Activated T-cell treated with anti-CD3 and anti-CD28 coated beads for 24 hours (primary cell): Measurements from ENCODE around the gene ABCE1.

Source experiments
- DNase-seq: peaks from one replicate; pipeline ENCODE4 v3.0.0-alpha.2; 2020; ENCODE audit warnings: low read depth

The ABCE1 gene

GRCh38 chr4:145097821-145098674 lies at the start of gene ABCE1, which contains the start of gene ANAPC10:
Gene ABCE1 (plus strand): TSS chr4:145098311. CDS start chr4:145104413, 6,102 bp downstream.
Gene ANAPC10 (minus strand): TSS chr4:145098196. CDS start chr4:145096099, 2,097 bp downstream.
- DNase-seq = peak; percentile 94

DNA sequence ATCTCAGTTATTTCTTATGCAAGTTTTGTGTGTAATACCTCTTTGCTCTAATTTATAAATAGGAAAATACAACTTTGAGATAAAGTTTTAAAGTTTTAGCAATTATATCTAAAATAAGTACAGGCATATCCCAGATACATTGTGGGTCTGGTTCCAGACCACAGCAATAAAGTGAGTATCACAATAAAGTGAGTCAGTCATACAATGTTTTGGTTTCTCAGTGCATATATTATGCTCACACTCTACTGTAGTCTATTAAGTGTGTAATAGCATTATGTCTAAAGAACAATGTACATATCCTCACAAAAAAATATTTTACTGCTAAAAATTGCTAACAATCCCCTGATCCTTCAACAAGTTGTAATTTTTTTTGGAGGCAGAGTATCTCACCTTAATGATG lies 49.3 kb upstream of the ABCE1 start:
- DNase-seq = no peak

GRCh38 chr4:145049241-145049640 lies 48.9 kb upstream of the ABCE1 start:
- DNase-seq = no peak

DNA sequence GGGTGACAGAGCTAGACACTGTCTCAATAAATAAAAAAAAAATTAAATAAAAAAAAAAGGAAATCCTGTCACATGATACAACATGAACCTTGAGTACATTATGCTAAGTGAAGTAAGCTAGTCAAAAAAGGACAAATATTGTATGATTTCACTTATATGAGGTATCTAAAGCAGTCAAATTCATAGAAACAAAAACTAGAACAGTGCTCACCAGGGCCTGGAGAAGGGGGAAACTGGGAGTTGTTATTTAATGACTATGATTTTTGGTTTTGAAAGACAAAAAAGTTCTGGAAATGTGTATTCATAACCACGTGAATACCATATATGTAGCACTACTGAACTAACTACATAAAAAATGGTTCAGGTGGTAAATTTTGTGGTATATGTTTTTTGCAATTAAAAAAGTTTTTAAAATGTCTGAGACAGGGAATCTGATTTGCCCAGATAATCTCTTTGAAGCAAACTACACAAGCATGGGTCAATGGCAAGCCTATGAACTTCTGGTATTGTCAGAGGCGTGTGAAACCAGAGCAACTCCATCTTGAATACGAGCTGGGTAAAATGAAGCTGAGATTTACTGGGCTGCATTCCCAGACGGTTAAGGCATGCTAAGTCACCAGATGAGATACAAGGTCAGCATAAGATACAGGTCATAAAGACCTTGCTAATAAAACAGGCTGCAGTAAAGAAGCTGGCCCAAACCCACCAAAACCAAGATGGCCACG lies 42.4 kb upstream of the ABCE1 start:
- no peak for DNase-seq

DNA sequence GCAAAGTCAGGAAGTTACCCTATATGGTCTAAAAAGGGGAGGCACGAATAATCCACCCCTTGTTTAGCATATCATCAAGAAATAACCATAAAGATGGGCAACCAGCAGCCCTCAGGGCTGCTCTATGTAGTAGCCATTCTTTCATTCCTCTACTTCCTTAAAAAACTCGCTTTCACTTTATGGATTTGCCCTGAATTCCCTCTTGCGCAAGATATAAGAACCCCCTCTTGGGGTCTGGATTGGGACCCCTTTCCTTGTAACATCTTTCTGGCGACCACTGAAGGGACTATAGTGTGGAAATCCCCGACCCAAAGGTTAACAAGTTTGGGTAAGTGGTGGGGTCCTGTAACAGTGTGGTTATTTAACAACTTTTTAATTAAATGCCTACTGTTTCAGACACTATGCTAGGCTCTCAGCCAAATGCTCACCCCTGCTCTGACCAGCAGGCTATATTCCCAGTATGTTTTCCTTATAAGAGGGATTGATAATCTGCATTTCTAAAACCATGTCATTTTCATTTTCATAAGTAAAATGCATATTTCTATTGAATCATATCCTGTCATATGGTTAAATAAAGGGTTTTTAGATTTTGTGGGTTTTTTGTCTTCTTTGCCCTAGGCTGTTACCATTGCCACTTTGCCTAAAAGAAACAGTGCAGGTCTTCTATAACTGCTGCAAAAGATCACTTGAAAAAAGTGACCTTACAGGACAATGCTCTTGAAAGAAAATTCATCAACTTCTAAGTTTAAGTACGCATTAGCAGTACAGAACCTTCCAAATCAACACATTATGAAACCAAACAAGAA lies 41.6 kb upstream of the ABCE1 start:
- DNase-seq = no peak

DNA sequence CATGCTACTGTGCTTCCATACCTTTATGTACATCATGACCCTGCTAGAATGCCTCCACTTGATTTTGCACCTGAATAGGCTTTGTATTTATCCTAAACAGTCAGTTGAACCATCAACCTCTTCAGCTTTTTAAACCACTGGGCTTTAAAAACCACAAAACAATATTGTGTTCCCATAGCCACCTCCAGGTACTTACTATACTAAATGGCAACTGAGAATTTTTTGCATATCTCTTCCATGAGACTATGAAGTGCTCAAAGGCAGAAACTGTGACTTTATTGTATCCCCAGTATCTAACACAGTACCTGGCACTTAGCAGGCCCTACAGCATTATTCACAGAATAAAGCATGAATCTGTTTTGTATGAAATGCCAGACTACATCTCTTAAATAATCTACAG lies 39.9 kb upstream of the ABCE1 start:
- no peak for DNase-seq

GRCh38 chr4:145061318-145061920 lies 36.7 kb upstream of the ABCE1 start:
- no peak for DNase-seq

DNA sequence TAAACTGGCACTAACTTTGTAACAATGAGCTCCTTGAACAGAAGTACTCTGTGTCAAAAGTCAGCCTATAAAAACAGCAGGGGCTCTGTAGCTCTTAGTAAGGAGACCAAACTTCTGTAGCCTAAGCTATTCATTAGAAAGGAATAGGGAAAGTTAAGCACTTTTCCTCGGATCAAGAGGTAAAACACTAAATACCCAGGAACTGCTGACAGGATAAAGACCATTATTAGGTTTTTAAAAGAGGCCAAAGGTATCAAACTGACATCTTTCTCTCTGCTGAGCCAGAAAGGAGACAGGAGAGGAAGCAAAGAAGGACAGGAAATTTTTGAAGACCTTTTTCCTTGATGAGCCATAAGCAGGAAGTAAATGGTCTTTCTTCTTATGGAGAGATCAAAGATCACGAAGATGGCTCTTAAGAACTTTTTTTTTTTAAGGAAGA lies 32.0 kb upstream of the ABCE1 start:
- no peak for DNase-seq

GRCh38 chr4:145069361-145069760 lies 28.8 kb upstream of the ABCE1 start:
- no peak for DNase-seq

DNA sequence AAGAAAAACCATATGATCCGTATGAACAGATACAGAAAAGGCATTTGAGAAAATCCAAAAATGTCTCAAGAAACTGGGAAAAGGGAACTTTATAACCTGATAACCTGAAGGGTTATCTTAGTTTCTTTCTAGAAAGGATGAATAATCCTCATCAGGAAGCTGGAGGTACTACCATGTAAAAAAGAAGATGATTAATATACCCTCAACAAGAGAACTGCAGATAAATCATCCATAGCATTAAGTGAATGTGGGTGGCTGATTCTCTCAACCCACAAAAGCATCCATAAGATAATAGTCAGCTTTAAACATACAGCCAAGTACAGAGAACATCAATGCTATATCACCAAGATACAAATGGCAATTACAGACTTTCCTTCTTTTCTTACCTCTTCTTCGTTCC lies 26.6 kb upstream of the ABCE1 start:
- no peak for DNase-seq

- DNase-seq = no peak
These were observed 22.2 kb upstream of the ABCE1 start for GRCh38 chr4:145075742-145076468.

- DNase-seq = no peak
These were observed 21.6 kb upstream of the ABCE1 start for GRCh38 chr4:145076469-145076855.

DNA sequence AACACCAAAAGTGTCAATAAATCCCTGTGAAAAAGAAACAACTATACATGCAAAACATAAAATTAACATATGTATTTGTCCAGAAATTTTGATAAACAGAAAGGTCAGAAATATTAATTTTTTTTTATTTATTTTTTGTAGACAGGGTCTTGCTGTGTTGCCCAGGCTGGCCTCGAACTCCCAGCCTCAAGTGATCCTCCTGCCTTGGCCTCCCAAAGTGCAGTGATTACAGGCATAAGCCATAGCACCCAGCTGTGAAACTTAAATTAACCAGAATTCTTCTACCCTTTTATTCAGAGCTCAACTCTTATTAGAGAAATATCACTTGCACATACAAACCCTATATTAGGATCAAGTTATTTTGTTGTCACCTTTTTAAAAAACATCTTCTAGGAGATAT lies 16.4 kb upstream of the ABCE1 start:
- DNase-seq = no peak

DNA sequence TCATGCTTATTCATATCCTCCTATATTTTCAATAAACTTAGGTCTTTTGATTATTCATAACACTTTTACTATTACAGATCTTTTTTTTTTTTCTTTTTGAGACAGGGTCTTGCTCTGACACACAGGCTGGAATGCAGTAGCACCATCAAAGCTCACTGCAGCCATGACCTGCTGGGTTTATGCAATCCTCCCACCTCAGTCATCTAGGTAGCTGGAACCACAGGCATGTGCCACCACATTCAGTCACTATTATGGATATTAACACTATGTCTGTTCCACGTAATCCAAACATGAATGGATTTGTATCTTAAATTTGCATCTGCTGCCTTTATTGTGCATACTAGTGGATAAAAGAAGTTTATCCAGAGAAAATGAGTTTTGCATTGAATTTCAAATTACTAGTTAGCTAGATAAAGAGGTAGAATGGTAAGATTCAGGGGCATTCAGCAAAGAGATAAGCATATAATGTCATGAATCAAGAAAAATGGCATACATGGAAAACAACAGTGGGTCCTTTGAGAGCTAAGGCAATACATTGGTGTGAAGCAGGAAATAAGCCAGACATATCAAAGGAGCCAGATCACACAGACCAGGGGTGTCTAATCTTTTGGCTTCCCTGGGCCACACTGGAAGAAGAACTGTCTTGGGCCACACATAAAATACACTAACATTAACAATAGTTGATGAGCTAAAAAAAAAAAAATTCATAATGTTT lies 14.1 kb upstream of the ABCE1 start:
- DNase-seq = no peak

GRCh38 chr4:145090380-145090779 lies 7.7 kb upstream of the ABCE1 start:
- no peak for DNase-seq

GRCh38 chr4:145093638-145094037 lies 4.5 kb upstream of the ABCE1 start:
- DNase-seq = no peak

DNA sequence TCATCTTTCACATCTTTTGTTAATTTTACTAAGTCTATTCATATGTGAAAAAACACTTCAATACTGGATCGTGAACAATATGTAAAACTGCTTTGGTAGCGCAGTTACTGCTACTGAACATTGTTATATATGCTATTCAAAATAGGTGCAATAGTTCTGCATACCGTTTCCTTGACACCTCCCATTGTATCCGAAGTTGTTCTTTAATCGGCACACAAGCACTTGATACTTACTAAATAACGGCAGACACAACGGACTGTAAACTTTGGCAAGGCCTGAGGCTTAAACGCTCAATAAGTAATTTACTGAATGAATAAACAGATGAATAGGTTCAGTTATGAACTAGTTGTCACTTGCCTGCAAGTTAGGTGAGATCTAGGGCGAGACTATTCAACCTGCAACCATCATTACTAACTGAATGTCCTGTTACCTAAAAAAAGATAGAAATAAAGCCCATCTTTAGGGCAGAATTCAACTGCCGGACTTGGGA lies 735 bp upstream of the ABCE1 start:
- DNase-seq = no peak

DNA sequence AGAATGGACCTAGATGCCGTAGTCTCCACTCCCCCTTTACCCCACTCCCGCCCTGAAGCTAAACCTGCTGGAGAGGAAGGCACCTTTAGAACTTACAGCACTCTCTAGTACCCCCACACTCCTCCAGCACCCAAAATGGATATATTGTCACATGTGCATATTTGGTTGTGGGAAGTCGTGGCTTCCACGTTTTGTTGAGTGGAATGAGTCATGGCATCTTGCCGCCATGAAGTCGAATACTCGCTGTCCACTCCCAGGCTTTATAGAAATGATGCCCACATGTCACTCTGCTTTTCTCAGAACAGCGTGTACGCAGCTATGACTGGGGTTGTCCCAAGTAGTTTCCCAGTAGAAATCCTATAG lies 545 bp downstream of the ABCE1 start:
- DNase-seq = peak; percentile 41

DNA sequence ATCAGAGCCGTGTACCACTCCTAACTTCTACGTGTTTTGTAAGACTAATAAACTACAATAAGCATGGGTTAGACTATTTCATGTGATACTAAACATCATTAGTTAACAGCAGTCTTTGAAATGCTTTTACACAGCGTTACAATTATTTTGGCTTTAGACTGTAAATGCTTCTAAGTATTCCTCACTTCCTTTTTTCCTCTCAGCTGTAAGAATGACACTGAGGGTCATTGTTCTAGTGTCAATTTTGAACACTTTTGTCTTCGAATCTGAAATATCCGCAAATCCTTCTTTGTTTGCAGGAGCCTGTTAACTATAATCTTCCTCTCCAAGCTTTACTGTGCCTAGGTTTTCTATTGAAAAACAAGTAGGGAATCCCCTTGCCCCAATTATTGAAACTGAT lies 1.5 kb downstream of the ABCE1 start:
- DNase-seq = no peak

DNA sequence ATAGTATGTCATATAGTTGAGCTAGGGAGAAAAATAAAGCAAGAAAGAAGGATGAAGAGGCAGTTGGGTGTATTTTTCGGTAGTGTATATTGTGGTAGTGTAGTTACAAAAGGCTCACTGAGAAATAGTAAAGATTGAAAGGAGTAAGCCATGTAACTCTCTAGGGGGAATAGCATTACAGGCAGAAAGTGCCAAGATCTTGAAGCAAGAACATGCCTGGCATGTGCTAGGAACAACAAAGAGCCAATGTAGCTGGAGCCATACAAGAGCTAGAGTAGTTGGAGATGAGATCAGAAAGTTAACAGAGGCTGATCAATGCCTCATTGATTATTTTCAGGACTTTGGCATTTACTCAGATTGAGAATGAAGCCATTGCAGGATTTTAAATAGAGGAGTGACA lies 3.0 kb downstream of the ABCE1 start:
- DNase-seq = no peak

- no peak for DNase-seq
These were observed 4.5 kb downstream of the ABCE1 start for GRCh38 chr4:145102619-145103018.
